ENCODE data around the gene SORCS1. TPM values are rescaled to one million over a fixed set of nuclear protein-coding genes. Genes with fewer than 3 reads are reported as not detected.

The SORCS1 gene
- polyA plus RNA-seq, 1 of the 3 experiments (the other 2 are of a cell fraction) = 0.66 TPM

DNA sequence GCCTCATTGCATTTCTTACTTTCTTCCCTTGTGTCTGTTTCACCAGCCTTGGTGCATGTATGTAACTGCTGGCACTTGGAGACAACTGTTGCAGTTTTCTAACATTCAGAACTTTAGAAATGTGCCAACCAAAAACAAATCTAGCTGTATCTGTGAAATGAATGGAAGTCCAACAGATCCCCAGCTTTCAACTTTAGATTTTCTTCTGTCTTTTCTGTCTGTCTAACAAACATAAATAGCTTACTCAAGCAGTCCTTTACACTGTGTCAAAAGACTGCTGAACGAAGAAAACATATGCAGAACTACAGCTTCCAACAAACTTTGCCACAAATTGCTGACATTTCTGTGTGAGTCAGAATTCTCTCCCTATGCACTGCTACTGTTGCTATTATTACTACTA lies 30.9 kb downstream of the SORCS1 start:
- ChIA-PET POLR2A (no interaction called here), CTCF (interaction anchor here (0.6 kb wide), 1 partner anchor 173 kb away, joined by 3 read pairs; no protein-coding TSS in a partner anchor)
- Histone ChIP-seq H3K4me3 (ENCODE audit: low read depth in 2 of 2, low read length in 1 of 2) (no peak overlapping the region), H3K4me1 (ENCODE audit: control insufficient read depth in 1 of 2, insufficient read depth in 2 of 2, low read depth in 1 of 2, low read length in 1 of 2) (peaks cover 0 to 2% of the 10 kb centered on the region in 2 experiments; a peak in 2 of 4 replicates), H4K20me1 (ENCODE audit: insufficient read depth) (no peaks in the 10 kb centered on the region), H3K79me2 (ENCODE audit: insufficient read depth) (no peaks in the 10 kb centered on the region), H3K27me3 (ENCODE audit: insufficient read depth) (no peaks in the 10 kb centered on the region), H2AFZ (ENCODE audit: low read depth) (no peak overlapping the region), H3K27ac (ENCODE audit: low read depth in 2 of 2, low read length in 1 of 2) (no peak overlapping the region), H3K9me3 (no peaks in the 10 kb centered on the region), H3K9me2 (no peaks in the 10 kb centered on the region), H3K9ac (no peak overlapping the region), H3K4me2 (no peak overlapping the region), H3F3A (replicated peaks; ENCODE audit: insufficient read depth) (no peaks in the 10 kb centered on the region), H3K36me3 (replicated peaks in 1 of 2; ENCODE audit: control insufficient read depth in 1 of 2, insufficient read depth in 2 of 2, low read length in 1 of 2) (peaks cover 0 to 3% of the 10 kb centered on the region in 2 experiments)
- 11% methylated on average over 1 of the region's 1 CpG for WGBS (ENCODE audit: low lambda C conversion rate)
- DNase-seq = no peak
- no peak for TF ChIP-seq CHD2 (IDR thresholded peaks at IDR 0.05; ENCODE audit: low read length, partially characterized antibody)
- no peak for TF ChIP-seq EP300 (IDR thresholded peaks at IDR 0.05; ENCODE audit: borderline replicate concordance in 1 of 2, low read depth in 1 of 2, low read length in 1 of 2)
- TF ChIP-seq GATA2 (CRISPR knock-in tag; IDR thresholded peaks at IDR 0.05) = no peak
- no peak for TF ChIP-seq EZH2phosphoT487 (IDR thresholded peaks at IDR 0.05; ENCODE audit: borderline replicate concordance, low read depth)
- no peak for TF ChIP-seq ELF1 (IDR thresholded peaks at IDR 0.05)
- TF ChIP-seq RAD21 (IDR thresholded peaks at IDR 0.05; ENCODE audit: low read length) = no peak
- TF ChIP-seq TCF12 (IDR thresholded peaks at IDR 0.05) = no peak
- TF ChIP-seq, protein P1, sequence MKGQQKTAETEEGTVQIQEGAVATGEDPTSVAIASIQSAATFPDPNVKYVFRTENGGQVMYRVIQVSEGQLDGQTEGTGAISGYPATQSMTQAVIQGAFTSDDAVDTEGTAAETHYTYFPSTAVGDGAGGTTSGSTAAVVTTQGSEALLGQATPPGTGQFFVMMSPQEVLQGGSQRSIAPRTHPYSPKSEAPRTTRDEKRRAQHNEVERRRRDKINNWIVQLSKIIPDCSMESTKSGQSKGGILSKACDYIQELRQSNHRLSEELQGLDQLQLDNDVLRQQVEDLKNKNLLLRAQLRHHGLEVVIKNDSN (IDR thresholded peaks at IDR 0.05; ENCODE audit: borderline replicate concordance, low read depth) = no peak
- no peak for TF ChIP-seq RCOR1 (IDR thresholded peaks at IDR 0.05; ENCODE audit: low read length)
- no peak for TF ChIP-seq NRF1 (IDR thresholded peaks at IDR 0.05; ENCODE audit: low read depth, low read length)
- TF ChIP-seq, protein P2, sequence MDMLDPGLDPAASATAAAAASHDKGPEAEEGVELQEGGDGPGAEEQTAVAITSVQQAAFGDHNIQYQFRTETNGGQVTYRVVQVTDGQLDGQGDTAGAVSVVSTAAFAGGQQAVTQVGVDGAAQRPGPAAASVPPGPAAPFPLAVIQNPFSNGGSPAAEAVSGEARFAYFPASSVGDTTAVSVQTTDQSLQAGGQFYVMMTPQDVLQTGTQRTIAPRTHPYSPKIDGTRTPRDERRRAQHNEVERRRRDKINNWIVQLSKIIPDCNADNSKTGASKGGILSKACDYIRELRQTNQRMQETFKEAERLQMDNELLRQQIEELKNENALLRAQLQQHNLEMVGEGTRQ (IDR thresholded peaks at IDR 0.05; ENCODE audit: borderline replicate concordance, low read depth, low read length) = no peak
- no peak for TF ChIP-seq YY1 (IDR thresholded peaks at IDR 0.05; ENCODE audit: low read depth)
- no peak for TF ChIP-seq IRF3 (IDR thresholded peaks at IDR 0.05; ENCODE audit: low read depth, low read length)
- TF ChIP-seq SMC3 (IDR thresholded peaks at IDR 0.05; ENCODE audit: low read depth, low read length) = no peak
- no peak for TF ChIP-seq ZBTB33 (IDR thresholded peaks at IDR 0.05; ENCODE audit: borderline replicate concordance, low read depth)
- TF ChIP-seq RFX5 (IDR thresholded peaks at IDR 0.05; ENCODE audit: low read length) = no peak
- TF ChIP-seq, protein P3, sequence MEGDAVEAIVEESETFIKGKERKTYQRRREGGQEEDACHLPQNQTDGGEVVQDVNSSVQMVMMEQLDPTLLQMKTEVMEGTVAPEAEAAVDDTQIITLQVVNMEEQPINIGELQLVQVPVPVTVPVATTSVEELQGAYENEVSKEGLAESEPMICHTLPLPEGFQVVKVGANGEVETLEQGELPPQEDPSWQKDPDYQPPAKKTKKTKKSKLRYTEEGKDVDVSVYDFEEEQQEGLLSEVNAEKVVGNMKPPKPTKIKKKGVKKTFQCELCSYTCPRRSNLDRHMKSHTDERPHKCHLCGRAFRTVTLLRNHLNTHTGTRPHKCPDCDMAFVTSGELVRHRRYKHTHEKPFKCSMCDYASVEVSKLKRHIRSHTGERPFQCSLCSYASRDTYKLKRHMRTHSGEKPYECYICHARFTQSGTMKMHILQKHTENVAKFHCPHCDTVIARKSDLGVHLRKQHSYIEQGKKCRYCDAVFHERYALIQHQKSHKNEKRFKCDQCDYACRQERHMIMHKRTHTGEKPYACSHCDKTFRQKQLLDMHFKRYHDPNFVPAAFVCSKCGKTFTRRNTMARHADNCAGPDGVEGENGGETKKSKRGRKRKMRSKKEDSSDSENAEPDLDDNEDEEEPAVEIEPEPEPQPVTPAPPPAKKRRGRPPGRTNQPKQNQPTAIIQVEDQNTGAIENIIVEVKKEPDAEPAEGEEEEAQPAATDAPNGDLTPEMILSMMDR (IDR thresholded peaks at IDR 0.05) = no peak
- TF ChIP-seq NFIC (IDR thresholded peaks at IDR 0.05; ENCODE audit: borderline replicate concordance) = no peak
- TF ChIP-seq POLR2AphosphoS5 (IDR thresholded peaks at IDR 0.05; ENCODE audit: low read depth, low read length) = no peak
